GM12872 (cell line): Measurements from ENCODE around the gene WNT3.

Experiments used
- CTCF ChIP-seq: IDR thresholded peaks from 3 replicates; pipeline ENCODE4 v1.5.1; 2011; ENCODE audit warnings: low read depth, mild to moderate bottlenecking, low read length, moderate library complexity; ENCODE audit not compliant: insufficient read depth

WNT3 gene

DNA sequence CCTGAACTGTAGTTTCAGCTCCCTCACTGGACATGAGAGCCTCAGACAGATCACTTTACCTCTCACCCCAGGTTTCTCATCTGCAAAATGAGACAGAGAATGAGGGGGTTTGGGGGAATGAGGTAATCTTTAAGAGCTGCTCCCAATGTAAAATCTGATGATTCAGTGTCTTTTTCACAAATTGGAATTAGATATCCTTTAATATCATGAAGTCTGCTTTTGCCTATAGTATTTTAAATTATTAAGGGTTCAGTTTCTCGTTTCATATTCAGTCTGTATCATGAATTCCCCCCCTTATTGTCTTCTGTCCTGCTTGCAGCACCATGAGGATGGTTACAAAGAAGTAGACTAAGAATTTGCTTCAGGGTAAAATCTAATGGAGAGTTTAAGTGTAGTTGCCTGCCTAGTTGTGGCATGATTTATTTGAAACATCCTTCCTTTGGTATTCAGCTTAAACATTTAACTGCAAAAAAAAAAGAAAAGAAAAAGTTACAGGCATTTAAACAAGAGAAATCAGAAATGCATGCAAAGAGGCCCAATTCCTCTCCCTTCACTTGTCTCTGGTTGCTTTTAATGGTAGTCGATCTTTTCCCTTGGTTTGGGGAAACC lies 77.3 kb downstream of the WNT3 start:
- TF ChIP-seq CTCF = no peak

GRCh38 chr17:46739982-46740381 lies 78.5 kb downstream of the WNT3 start:
- no peak for TF ChIP-seq CTCF

GRCh38 chr17:46738544-46738943 lies 79.9 kb downstream of the WNT3 start:
- no peak for TF ChIP-seq CTCF

DNA sequence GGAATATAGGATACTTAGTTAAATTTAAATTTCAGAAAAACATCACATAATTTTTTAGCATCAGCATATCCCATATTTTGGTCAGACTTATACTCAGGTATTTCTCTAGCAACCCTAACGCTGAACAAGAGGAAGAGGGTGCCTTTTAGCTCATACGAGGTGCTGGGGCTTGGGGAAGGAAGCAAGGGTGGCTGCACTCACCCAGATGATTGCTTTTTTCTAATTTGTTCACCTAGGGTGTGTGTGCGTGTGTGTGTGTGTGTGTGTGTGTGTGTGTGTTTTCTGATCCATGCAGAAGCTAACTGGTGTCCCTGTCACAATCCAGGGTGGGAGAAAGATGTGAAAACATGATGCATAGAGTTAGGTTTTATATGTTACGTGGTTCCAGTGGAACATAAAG lies 81.2 kb downstream of the WNT3 start:
- no peak for TF ChIP-seq CTCF

DNA sequence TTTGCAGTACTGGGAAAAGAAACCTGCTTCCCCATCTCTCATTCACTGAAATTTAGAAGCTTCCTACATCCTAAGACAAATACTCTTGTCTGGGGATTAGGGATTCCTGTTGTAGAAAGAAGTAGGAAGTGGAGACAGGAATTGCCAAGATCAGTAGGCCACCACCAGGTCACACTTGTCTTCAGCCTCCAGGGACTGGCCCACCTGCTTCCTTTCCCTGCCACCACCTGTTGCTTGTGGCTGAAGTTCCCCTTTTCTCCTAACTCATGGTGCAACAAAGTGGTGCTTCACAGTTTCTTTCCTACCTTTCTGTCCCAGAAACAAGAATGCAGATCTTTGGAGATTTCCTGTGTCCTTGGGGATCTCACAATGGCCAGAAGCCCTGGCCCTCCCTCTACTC lies 82.4 kb downstream of the WNT3 start:
- no peak for TF ChIP-seq CTCF

DNA sequence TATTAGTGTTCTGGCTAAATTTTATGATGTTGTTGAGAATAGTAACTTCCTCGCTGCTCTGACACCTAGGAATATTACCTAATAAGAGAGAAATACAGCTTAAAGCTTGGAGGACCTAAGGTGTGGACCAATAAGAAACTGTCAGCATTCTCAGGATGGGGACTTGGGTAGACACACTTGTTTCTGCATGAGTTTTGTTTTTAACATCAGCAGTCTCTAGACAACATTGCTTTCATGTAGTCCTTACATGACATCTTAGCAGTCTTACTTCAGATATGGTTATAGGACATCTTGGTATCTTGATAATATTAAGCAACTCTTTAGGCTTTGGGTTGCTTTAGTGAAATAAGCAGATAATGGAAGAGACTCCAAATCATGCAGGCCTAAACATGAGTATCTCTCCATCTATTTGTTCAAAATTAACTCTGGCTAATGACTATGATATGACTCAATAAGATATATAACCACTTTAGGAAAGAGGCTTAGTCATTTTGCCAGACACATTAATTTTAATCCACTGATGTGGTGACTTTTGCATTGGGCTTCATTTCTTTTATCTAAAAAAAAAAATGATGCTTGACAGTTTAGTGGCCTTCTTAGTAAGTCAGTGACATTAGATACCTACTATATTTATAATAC lies 84.5 kb downstream of the WNT3 start:
- TF ChIP-seq CTCF = no peak

DNA sequence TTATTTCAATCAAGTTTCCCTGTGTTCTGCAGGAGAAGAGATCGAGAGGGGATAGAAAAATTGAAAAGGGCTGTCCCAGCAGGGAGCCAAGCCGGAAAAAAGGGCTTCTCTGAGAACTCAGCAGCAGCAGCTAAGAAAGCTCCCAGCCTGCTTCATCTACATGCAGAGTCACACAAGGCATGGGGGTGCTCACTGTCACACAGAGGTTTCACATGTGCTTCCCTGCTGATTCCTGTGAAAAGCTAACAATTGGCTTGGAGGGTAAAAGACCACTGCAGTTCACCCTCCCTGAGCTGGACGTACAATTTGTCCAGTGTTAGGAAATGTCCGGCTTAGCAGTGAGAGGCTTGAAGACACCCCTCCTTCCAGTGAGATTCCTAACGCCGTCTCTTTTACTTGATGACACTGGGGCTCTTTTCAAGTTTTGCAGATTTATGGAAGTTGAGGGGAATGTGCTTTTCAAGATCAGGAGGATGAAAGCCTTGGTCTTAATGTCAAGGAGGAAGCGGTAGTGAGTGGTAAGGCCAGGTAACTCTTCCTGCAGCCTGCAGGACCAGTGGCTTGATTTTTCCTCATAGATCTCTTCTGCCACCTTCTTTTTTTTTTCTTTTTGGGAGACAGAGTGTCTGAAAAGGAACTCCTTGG lies 85.6 kb downstream of the WNT3 start:
- TF ChIP-seq CTCF = no peak
